Measurements from ENCODE around the gene FAIM. TPM values are rescaled to one million over a fixed set of nuclear protein-coding genes. Genes with fewer than 3 reads are reported as not detected.
"Not testable (repeated sequence)": the region's sequence is repeated elsewhere in the genome, so short reads cannot be mapped to it uniquely, and the experiment has no call there.

Gene FAIM, protein sequence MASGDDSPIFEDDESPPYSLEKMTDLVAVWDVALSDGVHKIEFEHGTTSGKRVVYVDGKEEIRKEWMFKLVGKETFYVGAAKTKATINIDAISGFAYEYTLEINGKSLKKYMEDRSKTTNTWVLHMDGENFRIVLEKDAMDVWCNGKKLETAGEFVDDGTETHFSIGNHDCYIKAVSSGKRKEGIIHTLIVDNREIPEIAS
- total RNA-seq, result 17.5 and 17.6 TPM in 2 replicates

DNA sequence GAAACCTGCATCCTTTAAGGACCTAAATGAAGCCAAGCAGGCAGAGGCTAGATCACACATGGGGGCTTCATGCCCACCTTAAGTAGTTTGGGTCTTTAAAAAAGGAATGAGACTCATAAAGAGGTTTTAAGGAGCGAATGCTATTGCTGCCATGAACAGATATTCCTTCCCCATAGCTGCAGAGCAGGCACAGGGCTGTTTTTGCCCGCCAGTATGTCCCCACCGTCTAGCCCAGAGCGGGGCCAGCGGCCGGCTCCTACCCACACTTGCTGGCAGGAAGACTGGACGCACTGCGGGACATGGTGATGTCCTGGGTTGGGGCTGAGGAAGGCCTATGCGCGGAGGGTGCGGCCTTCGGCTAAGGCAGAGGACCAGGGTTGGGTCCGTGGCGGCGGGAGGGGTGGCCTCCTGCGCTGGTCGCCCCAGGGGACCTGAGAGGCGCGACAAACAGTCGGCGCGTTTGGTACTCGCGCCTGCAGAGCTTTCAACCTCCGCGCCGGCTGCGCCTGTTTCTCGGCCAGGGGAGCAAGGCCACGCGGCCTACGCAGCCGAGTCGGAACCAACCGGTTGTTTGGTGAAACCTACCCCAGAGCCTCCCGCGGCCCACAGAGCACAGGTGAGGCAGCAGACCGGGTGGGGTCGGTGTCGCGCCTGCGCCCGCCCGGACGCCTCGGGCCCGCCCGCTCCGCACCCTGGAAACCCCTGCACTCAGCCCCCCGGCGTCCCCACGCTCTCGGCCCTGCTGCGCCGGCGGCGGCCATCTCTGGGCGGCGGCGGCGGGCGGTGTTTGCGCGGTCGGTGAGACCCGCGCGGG is at the start of gene FAIM:
Gene FAIM, plus strand, starts transcription at position 450 of the 814 bp plus-strand sequence. CDS start 10,956 bp downstream, outside the sequence.
- Histone ChIP-seq H3K4me3 (ENCODE audit: low read depth, low read length) (peak within 1 kb of the TSS; percentile 38), H3K27me3 (ENCODE audit: control insufficient read depth, insufficient read depth, low read length) (no peaks in the 10 kb centered on the region), H3K36me3 (ENCODE audit: control insufficient read depth, insufficient read depth, low read length) (no peaks in the 10 kb centered on the region)
- no peak for DNase-seq (ENCODE audit: low read depth)
- TF ChIP-seq, protein P1, sequence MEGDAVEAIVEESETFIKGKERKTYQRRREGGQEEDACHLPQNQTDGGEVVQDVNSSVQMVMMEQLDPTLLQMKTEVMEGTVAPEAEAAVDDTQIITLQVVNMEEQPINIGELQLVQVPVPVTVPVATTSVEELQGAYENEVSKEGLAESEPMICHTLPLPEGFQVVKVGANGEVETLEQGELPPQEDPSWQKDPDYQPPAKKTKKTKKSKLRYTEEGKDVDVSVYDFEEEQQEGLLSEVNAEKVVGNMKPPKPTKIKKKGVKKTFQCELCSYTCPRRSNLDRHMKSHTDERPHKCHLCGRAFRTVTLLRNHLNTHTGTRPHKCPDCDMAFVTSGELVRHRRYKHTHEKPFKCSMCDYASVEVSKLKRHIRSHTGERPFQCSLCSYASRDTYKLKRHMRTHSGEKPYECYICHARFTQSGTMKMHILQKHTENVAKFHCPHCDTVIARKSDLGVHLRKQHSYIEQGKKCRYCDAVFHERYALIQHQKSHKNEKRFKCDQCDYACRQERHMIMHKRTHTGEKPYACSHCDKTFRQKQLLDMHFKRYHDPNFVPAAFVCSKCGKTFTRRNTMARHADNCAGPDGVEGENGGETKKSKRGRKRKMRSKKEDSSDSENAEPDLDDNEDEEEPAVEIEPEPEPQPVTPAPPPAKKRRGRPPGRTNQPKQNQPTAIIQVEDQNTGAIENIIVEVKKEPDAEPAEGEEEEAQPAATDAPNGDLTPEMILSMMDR (IDR thresholded peaks at IDR 0.05; ENCODE audit: insufficient read depth, low read length, poor library complexity, severe bottlenecking), result no peak

DNA sequence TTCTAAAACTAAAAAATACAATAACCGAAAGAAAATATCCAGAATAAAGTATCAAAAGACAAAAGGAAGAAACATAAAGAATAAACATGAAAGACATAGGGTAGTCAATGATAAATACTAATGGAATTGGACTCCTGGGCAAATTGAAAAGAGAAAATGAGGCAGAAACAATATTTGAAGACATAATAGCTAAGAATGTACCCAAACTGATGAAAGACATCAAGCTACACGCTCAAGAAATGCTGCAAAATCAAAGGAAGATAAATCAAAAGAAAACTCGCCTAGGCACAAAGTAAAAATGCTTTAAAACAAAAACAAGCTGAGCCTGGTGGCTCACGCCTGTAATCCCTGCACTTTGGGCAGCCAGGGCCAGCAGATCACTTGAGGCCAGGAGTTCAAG is 49.4 kb upstream of the FAIM start:
- H3K36me3 ChIP-seq (ENCODE audit: control insufficient read depth, insufficient read depth, low read length), result no peaks in the 10 kb centered on the region
- TF ChIP-seq, protein P1 (IDR thresholded peaks at IDR 0.05; ENCODE audit: insufficient read depth, low read length, poor library complexity, severe bottlenecking), result no peak
- no peaks in the 10 kb centered on the region for H3K27me3 ChIP-seq (ENCODE audit: control insufficient read depth, insufficient read depth, low read length)
- DNase-seq (ENCODE audit: low read depth), result no peak
- no peak overlapping the region for H3K4me3 ChIP-seq (ENCODE audit: low read depth, low read length)

DNA sequence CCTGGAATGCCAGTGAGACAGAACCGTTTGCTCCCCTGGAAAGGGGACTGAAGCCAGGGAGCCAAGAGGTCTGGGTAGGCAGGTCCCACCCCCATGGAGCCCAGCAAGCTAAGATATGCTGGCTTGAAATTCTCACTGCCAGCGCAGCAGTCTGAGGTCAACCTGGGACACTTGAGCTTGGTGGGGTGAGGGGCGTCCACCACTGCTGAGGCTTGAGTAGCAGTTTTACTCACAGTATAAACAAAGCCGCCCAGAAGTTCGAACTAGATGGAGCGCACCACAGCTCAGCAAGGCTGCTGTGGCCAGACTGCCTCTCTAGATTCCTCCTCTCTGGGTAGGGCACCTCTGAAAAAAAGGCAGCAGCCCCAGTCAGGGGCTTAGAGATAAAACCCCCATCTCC is 48.1 kb upstream of the FAIM start:
- Histone ChIP-seq H3K4me3 (ENCODE audit: low read depth, low read length) (no peak overlapping the region), H3K27me3 (ENCODE audit: control insufficient read depth, insufficient read depth, low read length) (no peaks in the 10 kb centered on the region), H3K36me3 (ENCODE audit: control insufficient read depth, insufficient read depth, low read length) (no peaks in the 10 kb centered on the region)
- TF ChIP-seq, protein P1 (IDR thresholded peaks at IDR 0.05; ENCODE audit: insufficient read depth, low read length, poor library complexity, severe bottlenecking), result no peak
- no peak for DNase-seq (ENCODE audit: low read depth)

DNA sequence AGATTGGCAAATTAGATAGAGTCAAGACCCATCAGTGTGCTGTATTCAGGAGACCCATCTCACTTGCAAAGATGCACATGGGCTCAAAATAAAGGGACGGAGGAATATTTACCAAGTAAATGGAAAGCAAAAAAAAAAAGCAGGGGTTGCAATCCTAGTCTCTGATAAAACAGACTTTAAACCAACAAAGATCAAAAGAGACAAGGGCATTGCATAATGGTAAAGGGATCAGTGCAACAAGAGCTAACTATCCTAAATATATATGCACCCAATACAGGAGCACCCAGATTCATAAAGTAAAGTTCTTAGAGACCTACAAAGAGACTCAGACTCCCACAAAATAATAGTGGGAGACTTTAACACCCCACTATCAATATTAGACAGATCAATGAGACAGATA is 45.7 kb upstream of the FAIM start:
- not testable (repeated sequence) for DNase-seq (ENCODE audit: low read depth); H3K4me3 ChIP-seq (ENCODE audit: low read depth, low read length); H3K27me3 ChIP-seq (ENCODE audit: control insufficient read depth, insufficient read depth, low read length); H3K36me3 ChIP-seq (ENCODE audit: control insufficient read depth, insufficient read depth, low read length)

DNA sequence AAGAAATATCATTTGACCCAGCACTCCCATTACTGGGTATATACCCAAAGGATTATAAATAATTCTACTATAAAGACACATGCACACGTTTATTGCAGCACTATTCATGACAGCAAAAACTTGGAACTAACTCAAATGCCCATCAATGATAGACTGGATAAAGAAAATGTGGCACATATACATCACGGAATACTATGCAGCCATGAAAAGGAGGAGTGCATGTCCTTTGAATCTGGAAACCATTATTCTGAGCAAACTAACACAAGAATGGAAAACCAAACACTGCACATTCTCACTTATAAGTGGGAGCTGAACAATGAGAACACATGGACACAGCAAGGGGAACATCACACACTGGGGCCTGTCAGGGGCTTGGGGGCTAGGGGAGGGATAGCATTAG is 42.3 kb upstream of the FAIM start:
- H3K4me3 ChIP-seq (ENCODE audit: low read depth, low read length); H3K36me3 ChIP-seq (ENCODE audit: control insufficient read depth, insufficient read depth, low read length); DNase-seq (ENCODE audit: low read depth); H3K27me3 ChIP-seq (ENCODE audit: control insufficient read depth, insufficient read depth, low read length): not testable (repeated sequence)

DNA sequence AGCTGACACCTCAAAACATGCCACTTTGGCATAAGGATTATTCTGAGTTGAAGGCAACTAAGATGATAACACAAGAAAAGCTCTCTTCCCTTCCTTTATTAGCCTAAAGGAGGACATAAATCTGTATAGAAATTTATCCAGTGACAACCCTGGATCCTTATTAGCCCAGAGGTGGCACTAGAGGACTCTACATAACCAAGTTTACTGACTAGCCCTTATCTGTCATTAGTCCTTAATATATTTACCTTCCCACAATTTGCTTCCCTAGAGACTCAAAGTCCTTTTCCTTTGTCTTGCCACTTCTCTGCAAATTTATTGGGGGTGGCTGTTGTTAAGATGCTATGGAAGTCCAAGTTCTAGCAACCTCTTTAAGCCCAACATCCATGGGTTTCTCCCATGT is 41.2 kb upstream of the FAIM start:
- Histone ChIP-seq H3K27me3 (ENCODE audit: control insufficient read depth, insufficient read depth, low read length) (no peaks in the 10 kb centered on the region), H3K4me3 (ENCODE audit: low read depth, low read length) (no peak overlapping the region), H3K36me3 (ENCODE audit: control insufficient read depth, insufficient read depth, low read length) (no peaks in the 10 kb centered on the region)
- no peak for DNase-seq (ENCODE audit: low read depth)
- TF ChIP-seq, protein P1 (IDR thresholded peaks at IDR 0.05; ENCODE audit: insufficient read depth, low read length, poor library complexity, severe bottlenecking), result no peak
